Measurements from ENCODE around the gene ARPC2.

The ARPC2 gene

GRCh38 chr2:218196974-218197373 lies 20.0 kb upstream of the ARPC2 start:
- no peaks in the 10 kb centered on the region for H3K9me2 ChIP-seq (replicated peaks; ENCODE audit: low read depth, low read length)
- H3K4me1 ChIP-seq (ENCODE audit: insufficient read depth, low read length, poor library complexity, severe bottlenecking), result no peaks in the 10 kb centered on the region
- no peaks in the 10 kb centered on the region for H3F3A ChIP-seq (ENCODE audit: low read depth)
- H4K20me1 ChIP-seq (ENCODE audit: insufficient read depth, low read length, poor library complexity, severe bottlenecking), result no peaks in the 10 kb centered on the region
- H3K4me3 ChIP-seq (ENCODE audit: low read length, poor library complexity, severe bottlenecking), result no peak overlapping the region
- H3K4me2 ChIP-seq (ENCODE audit: low read depth, low read length, poor library complexity, severe bottlenecking), result no peak overlapping the region
- H3K36me3 ChIP-seq (ENCODE audit: insufficient read depth, low read length), result no peaks in the 10 kb centered on the region
- no peaks in the 10 kb centered on the region for H3K79me2 ChIP-seq (ENCODE audit: insufficient read depth, low read length)
- no peak overlapping the region for H3K9ac ChIP-seq (ENCODE audit: low read depth, low read length, poor library complexity, severe bottlenecking)
- H3K27me3 ChIP-seq (ENCODE audit: insufficient read depth, low read length, poor library complexity, severe bottlenecking), result no peaks in the 10 kb centered on the region
- TF ChIP-seq CTCF (conservative IDR thresholded peaks at IDR 0.05; ENCODE audit: low read length), result no peak
- no peak for TF ChIP-seq EZH2phosphoT487 (IDR thresholded peaks at IDR 0.05; ENCODE audit: borderline replicate concordance)
- H2AFZ ChIP-seq (ENCODE audit: low read length), result no peak overlapping the region
- no peaks in the 10 kb centered on the region for H3K9me3 ChIP-seq (ENCODE audit: insufficient read depth, low read depth, low read length)

DNA sequence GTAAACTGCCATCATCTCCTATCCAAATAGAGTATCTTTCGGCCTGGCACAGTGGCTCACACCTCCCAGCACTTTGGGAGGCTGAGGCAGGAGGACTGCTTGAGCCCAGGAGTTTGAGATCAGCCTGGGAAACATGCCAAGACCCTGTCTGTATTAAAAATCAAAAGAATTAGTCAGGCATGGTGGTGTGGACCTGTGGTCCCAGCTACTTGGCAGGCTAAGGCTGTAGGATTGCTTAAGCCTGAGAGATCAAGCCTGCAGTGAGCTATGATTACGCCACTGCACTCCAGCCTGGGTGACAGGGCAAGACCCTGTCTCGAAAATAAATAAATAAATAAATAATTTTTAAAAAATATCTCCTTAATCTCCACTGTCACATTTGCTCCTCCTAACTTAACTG lies 14.7 kb upstream of the ARPC2 start:
- Histone ChIP-seq H3K27me3 (ENCODE audit: insufficient read depth, low read length, poor library complexity, severe bottlenecking) (no peaks in the 10 kb centered on the region), H3K4me1 (ENCODE audit: insufficient read depth, low read length, poor library complexity, severe bottlenecking) (no peaks in the 10 kb centered on the region), H3K36me3 (ENCODE audit: insufficient read depth, low read length) (no peaks in the 10 kb centered on the region), H3K9ac (ENCODE audit: low read depth, low read length, poor library complexity, severe bottlenecking) (no peak overlapping the region), H3K79me2 (ENCODE audit: insufficient read depth, low read length) (no peaks in the 10 kb centered on the region), H3K9me2 (replicated peaks; ENCODE audit: low read depth, low read length) (no peaks in the 10 kb centered on the region), H3F3A (ENCODE audit: low read depth) (no peaks in the 10 kb centered on the region), H3K9me3 (ENCODE audit: insufficient read depth, low read depth, low read length) (no peaks in the 10 kb centered on the region), H3K4me2 (ENCODE audit: low read depth, low read length, poor library complexity, severe bottlenecking) (no peak overlapping the region), H3K4me3 (ENCODE audit: low read length, poor library complexity, severe bottlenecking) (no peak overlapping the region), H4K20me1 (ENCODE audit: insufficient read depth, low read length, poor library complexity, severe bottlenecking) (no peaks in the 10 kb centered on the region), H2AFZ (ENCODE audit: low read length) (no peak overlapping the region)
- TF ChIP-seq EZH2phosphoT487 (IDR thresholded peaks at IDR 0.05; ENCODE audit: borderline replicate concordance) (no peak), CTCF (conservative IDR thresholded peaks at IDR 0.05; ENCODE audit: low read length) (no peak)

DNA sequence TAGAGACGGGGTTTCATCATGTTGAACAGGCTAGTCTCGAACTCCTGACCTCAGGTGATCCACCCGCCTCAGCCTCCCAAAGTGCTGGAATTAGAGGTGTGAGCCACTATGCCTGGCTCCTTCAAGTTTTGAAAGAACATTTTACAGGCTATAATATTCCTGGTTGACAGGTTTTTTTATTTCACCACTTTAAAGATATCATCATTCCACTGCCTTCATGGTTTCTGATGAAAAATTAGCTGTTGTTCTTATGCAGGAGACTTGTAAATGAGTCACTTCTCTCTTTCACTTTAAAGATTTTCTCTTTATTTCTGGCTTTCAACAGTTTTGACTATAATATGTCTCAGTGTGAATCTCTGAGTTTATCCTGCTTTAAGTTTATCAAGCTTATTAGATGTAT lies 7.9 kb upstream of the ARPC2 start:
- Histone ChIP-seq H3K27me3 (ENCODE audit: insufficient read depth, low read length, poor library complexity, severe bottlenecking) (no peaks in the 10 kb centered on the region), H3K4me2 (ENCODE audit: low read depth, low read length, poor library complexity, severe bottlenecking) (no peak overlapping the region), H3K9ac (ENCODE audit: low read depth, low read length, poor library complexity, severe bottlenecking) (no peak overlapping the region), H3K4me3 (ENCODE audit: low read length, poor library complexity, severe bottlenecking) (no peak overlapping the region), H3K9me2 (replicated peaks; ENCODE audit: low read depth, low read length) (no peaks in the 10 kb centered on the region), H3F3A (ENCODE audit: low read depth) (no peaks in the 10 kb centered on the region; the same call in 1 of the 2 replicates), H3K79me2 (ENCODE audit: insufficient read depth, low read length) (no peaks in the 10 kb centered on the region), H4K20me1 (ENCODE audit: insufficient read depth, low read length, poor library complexity, severe bottlenecking) (no peaks in the 10 kb centered on the region), H2AFZ (ENCODE audit: low read length) (no peak overlapping the region), H3K36me3 (ENCODE audit: insufficient read depth, low read length) (no peaks in the 10 kb centered on the region), H3K9me3 (ENCODE audit: insufficient read depth, low read depth, low read length) (peaks cover 5% of the 10 kb centered on the region; the same call in 1 of the 2 replicates), H3K4me1 (ENCODE audit: insufficient read depth, low read length, poor library complexity, severe bottlenecking) (no peaks in the 10 kb centered on the region)
- TF ChIP-seq CTCF (conservative IDR thresholded peaks at IDR 0.05; ENCODE audit: low read length) (no peak), EZH2phosphoT487 (IDR thresholded peaks at IDR 0.05; ENCODE audit: borderline replicate concordance) (no peak)
